ENCODE data around the gene UBE2O.

DNA sequence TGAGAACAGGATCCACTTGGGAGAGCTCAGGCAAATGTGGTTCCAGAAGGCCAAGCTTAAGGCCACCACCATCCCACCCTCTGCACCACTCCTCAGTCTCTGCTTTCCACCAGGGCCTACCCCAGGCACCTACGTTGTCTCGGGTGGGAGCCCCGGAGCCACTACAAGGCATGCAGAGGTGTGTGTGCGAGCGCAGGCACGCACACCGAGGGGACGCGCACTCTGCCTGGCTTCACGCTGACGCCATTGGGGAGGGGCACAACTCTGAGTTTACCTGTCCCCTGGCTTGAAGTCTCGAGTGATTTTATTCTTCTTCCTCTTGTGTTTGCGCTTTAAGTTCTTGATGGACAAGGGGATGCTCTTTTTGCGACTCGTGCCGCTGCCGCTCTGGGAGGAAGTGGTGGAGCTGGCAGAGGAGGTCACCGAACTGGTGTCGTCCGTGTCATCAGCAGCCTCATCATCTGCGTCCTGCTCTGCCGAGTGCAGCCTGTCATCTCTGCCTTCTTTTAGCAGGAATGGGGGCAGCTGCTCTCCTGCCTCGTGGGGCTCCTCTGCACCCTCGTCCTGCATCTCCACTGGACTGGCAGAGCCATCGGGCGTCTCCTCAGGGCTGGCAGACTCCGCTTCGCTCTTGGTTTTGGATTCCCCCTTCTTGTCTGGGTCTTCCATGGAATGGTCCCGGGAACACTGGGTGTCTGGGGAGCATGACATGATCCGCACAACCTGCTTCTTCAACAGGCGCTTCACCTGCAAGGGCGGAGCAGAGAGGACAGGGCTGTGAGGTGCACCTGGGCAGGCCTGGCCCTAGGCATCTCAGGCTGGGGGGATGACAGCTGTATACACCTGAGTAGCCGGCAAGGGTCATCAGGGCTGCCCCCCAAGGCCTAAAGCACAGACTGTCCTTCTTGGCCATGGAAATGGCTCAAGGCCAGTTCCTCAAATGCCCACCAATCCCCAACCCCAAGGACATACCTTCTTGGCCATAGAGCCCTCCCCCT, 53.5 kb downstream of the UBE2O start:
- TF ChIP-seq, protein P1, sequence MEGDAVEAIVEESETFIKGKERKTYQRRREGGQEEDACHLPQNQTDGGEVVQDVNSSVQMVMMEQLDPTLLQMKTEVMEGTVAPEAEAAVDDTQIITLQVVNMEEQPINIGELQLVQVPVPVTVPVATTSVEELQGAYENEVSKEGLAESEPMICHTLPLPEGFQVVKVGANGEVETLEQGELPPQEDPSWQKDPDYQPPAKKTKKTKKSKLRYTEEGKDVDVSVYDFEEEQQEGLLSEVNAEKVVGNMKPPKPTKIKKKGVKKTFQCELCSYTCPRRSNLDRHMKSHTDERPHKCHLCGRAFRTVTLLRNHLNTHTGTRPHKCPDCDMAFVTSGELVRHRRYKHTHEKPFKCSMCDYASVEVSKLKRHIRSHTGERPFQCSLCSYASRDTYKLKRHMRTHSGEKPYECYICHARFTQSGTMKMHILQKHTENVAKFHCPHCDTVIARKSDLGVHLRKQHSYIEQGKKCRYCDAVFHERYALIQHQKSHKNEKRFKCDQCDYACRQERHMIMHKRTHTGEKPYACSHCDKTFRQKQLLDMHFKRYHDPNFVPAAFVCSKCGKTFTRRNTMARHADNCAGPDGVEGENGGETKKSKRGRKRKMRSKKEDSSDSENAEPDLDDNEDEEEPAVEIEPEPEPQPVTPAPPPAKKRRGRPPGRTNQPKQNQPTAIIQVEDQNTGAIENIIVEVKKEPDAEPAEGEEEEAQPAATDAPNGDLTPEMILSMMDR (tag by site-specific recombination; IDR thresholded peaks at IDR 0.05): no peak
- TF ChIP-seq, protein P2, sequence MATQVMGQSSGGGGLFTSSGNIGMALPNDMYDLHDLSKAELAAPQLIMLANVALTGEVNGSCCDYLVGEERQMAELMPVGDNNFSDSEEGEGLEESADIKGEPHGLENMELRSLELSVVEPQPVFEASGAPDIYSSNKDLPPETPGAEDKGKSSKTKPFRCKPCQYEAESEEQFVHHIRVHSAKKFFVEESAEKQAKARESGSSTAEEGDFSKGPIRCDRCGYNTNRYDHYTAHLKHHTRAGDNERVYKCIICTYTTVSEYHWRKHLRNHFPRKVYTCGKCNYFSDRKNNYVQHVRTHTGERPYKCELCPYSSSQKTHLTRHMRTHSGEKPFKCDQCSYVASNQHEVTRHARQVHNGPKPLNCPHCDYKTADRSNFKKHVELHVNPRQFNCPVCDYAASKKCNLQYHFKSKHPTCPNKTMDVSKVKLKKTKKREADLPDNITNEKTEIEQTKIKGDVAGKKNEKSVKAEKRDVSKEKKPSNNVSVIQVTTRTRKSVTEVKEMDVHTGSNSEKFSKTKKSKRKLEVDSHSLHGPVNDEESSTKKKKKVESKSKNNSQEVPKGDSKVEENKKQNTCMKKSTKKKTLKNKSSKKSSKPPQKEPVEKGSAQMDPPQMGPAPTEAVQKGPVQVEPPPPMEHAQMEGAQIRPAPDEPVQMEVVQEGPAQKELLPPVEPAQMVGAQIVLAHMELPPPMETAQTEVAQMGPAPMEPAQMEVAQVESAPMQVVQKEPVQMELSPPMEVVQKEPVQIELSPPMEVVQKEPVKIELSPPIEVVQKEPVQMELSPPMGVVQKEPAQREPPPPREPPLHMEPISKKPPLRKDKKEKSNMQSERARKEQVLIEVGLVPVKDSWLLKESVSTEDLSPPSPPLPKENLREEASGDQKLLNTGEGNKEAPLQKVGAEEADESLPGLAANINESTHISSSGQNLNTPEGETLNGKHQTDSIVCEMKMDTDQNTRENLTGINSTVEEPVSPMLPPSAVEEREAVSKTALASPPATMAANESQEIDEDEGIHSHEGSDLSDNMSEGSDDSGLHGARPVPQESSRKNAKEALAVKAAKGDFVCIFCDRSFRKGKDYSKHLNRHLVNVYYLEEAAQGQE (tag by site-specific recombination; IDR thresholded peaks at IDR 0.05): no peak
- TF ChIP-seq ZBTB8A (tag by site-specific recombination; IDR thresholded peaks at IDR 0.05): no peak
- TF ChIP-seq ZBTB7A (tag by site-specific recombination; IDR thresholded peaks at IDR 0.05; ENCODE audit: low read depth): no peak
- TF ChIP-seq PRDM1 (tag by site-specific recombination; IDR thresholded peaks at IDR 0.05): no peak
